Fibroblast of mammary gland (primary cell): ENCODE measurements around the gene PNPLA5.
A peak's percentile ranks its signal among the peaks of the same experiment; 100 is the strongest.

Experiments
- DNase-seq: peaks from one replicate; pipeline ENCODE4 v3.0.0-alpha.2; 2010; ENCODE audit warnings: low read depth
- H3K4me3 ChIP-seq: 2 replicates; pipeline ENCODE4 v1.5.1; 2011; ENCODE audit warnings: low read depth, mild to moderate bottlenecking, low read length, moderate library complexity; ENCODE audit not compliant: control insufficient read depth
- TF ChIP-seq, protein P1 (sequence below): conservative IDR thresholded peaks from 2 replicates; pipeline ENCODE4 v1.5.1; 2011; ENCODE audit warnings: low read depth, low read length, inconsistent platforms; ENCODE audit not compliant: control insufficient read depth, insufficient read depth

PNPLA5 gene

DNA sequence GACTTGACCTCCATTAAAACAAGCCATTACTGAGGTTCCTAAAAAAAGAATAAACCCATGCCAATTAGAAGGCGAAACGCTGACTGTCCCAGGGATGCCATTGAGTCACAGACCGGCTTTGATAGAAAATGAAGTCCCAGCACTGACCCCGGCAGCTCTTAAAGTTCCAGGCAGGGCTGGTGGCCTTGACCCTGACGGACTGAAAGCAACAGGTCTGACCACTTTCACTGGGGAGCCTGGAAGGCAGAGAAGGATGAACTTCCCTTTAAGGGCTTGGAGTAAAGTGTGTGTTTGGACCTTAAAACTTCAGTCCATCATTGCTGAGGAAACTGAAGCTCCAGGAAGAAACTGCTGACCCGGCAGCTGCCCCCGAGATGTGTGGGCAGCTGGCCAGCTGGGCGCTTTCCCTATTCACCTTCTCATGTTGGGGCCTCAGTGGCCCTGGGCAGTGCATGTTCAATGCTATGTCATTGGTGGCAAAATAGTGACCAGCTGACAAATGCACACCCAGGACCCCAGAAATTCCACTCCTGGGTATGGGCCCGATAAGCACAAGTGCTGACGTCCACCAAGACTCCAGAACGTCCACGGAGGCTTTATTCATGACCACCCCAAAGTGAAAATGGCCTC is 60.8 kb downstream of the PNPLA5 start:
- no peak for DNase-seq
- H3K4me3 ChIP-seq: no peak overlapping the region
- TF ChIP-seq, protein P1, sequence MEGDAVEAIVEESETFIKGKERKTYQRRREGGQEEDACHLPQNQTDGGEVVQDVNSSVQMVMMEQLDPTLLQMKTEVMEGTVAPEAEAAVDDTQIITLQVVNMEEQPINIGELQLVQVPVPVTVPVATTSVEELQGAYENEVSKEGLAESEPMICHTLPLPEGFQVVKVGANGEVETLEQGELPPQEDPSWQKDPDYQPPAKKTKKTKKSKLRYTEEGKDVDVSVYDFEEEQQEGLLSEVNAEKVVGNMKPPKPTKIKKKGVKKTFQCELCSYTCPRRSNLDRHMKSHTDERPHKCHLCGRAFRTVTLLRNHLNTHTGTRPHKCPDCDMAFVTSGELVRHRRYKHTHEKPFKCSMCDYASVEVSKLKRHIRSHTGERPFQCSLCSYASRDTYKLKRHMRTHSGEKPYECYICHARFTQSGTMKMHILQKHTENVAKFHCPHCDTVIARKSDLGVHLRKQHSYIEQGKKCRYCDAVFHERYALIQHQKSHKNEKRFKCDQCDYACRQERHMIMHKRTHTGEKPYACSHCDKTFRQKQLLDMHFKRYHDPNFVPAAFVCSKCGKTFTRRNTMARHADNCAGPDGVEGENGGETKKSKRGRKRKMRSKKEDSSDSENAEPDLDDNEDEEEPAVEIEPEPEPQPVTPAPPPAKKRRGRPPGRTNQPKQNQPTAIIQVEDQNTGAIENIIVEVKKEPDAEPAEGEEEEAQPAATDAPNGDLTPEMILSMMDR: no peak

DNA sequence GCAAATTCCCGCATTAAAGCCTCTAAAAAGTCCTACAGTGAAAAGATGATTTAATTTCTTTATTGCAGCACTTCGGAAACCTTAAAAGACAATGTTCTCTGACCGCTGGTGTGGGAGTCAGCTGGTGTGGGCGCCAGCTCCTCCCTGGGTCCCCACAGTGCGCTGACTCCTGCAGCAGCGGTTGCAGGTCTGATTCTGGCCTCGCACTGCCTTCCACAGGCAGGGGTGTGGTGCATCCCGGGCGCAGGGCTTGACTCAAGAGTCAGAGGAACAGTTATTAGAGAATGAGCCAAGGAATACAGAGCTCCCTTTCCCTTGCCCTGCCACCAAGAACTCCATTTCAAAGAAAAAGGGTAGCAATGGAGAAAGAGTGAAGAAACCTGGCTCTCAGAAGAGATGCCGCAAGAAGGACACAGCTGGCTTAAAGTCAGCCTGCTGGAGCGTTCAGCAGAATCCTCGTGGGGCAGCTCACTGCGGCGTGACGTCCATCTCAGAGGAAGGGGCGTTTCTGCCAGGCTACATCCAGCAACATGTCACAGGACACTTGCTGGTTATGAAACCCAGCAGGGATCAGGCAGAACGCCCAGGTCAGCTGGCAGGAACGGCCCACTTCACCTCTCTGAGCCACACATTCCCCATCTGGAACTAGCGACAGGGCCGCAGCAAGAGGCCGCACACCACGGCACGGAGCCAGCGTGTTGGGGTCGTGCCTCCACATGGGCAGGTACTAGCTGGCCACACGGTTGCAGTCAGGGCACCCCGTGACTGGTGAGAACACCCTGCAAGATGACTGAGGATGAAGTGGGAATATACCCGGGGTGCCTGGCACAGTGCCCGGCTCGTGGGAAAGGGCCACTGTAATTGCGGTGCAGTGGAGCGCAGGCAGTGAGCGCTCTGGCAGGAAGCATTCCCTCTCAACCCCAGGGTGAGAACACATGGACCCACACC is 61.6 kb downstream of the PNPLA5 start:
- peak; percentile 69 for DNase-seq
- TF ChIP-seq, protein P1: no peak

More for the DNA sequence above, 61.6 kb downstream of the PNPLA5 start:
- H3K4me3 ChIP-seq: no peak overlapping the region
